Mucosa of descending colon (tissue), 3 donors: ENCODE measurements around the gene WDR53. TPM values are rescaled to one million over a fixed set of nuclear protein-coding genes. Genes with fewer than 3 reads are reported as not detected.
"Not testable (repeated sequence)": the region's sequence is repeated elsewhere in the genome, so short reads cannot be mapped to it uniquely, and the experiment has no call there.

Experiments used
- ATAC-seq: fragments of 200-7000 bp; cut with Tn5 transposase; one replicate; pipeline ENCODE4 v1.9.1; 2020; ENCODE audit warnings: mild to moderate bottlenecking, moderate library complexity
- DNase-seq, 3 donors: peaks; one replicate each; pipeline ENCODE4 v3.0.0-alpha.2; 2020
- H3K36me3 ChIP-seq: fragments of 200-600 bp; one replicate; pipeline ENCODE4 v1.8.0; 2021; ENCODE audit warnings: low read depth, mild to moderate bottlenecking
- H3K4me1 ChIP-seq: fragments of 200-600 bp; one replicate; pipeline ENCODE4 v1.8.0; 2021; ENCODE audit warnings: low read depth, mild to moderate bottlenecking
- H3K4me3 ChIP-seq: fragments of 200-600 bp; one replicate; pipeline ENCODE4 v1.8.0; 2021; ENCODE audit warnings: mild to moderate bottlenecking
- H3K9me3 ChIP-seq: fragments of 200-600 bp; one replicate; pipeline ENCODE4 v1.8.0; 2021; ENCODE audit warnings: mild to moderate bottlenecking
- intact Hi-C, 2 donors: fragments of 100-400 bp; cut with DNase I in 1 of 2; cut with micrococcal nuclease in 1 of 2; formaldehyde crosslinking; loops; one replicate each; pipeline versions ENCODE4 v1.11.0 to v1.11.1; 2022; cut with DNase I, micrococcal nuclease
- total RNA-seq, 3 donors: library from RNA; stranded (reverse); fragmentation: NEBNext Ultra II Directional in 2 of 3; extraction: Animal tissue kit (Norgen Biotek cat#: 25700) in 2 of 3; gene quantifications; one replicate each; pipeline versions ENCODE4 v1.2.1 to v1.2.4, GENCODE V29; 2021 to 2023
- TF ChIP-seq, protein P1 (sequence below): fragments of 200-600 bp; IDR thresholded peaks from one replicate; pipeline ENCODE4 v1.8.0; 2022; ENCODE audit warnings: antibody characterized with exemption, mild to moderate bottlenecking
- donor health status: DM: no; HTN: no; CAD: no; lungs with moderate emphysema.
- donor health status: DM: no; HTN: no; CAD: no.
- donor health status: DM: no; HTN: yes; CAD: no.

The WDR53 gene
- total RNA-seq, 3 donors from 2014 or later = 5.8 to 13.7 (median 7.5) TPM

- no peak for ATAC-seq
- H3K4me3 ChIP-seq = no peak overlapping the region
- no peak for DNase-seq
- H3K9me3 ChIP-seq = peaks cover 15% of the 10 kb centered on the region
- intact Hi-C loops = loop anchor here in 1 of 2 donors (10.0 kb wide), 1 partner anchor 259 kb away; no protein-coding TSS in a partner anchor
- no peaks in the 10 kb centered on the region for H3K36me3 ChIP-seq
- H3K4me1 ChIP-seq = no peaks in the 10 kb centered on the region
- TF ChIP-seq, protein P1, sequence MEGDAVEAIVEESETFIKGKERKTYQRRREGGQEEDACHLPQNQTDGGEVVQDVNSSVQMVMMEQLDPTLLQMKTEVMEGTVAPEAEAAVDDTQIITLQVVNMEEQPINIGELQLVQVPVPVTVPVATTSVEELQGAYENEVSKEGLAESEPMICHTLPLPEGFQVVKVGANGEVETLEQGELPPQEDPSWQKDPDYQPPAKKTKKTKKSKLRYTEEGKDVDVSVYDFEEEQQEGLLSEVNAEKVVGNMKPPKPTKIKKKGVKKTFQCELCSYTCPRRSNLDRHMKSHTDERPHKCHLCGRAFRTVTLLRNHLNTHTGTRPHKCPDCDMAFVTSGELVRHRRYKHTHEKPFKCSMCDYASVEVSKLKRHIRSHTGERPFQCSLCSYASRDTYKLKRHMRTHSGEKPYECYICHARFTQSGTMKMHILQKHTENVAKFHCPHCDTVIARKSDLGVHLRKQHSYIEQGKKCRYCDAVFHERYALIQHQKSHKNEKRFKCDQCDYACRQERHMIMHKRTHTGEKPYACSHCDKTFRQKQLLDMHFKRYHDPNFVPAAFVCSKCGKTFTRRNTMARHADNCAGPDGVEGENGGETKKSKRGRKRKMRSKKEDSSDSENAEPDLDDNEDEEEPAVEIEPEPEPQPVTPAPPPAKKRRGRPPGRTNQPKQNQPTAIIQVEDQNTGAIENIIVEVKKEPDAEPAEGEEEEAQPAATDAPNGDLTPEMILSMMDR = no peak
Measured at GRCh38 chr3:196513697-196514349, 54.5 kb downstream of the WDR53 start.

GRCh38 chr3:196511646-196512425 lies 56.5 kb downstream of the WDR53 start:
- not testable (repeated sequence) for H3K4me3 ChIP-seq, H3K36me3 ChIP-seq, ATAC-seq, H3K9me3 ChIP-seq, DNase-seq, H3K4me1 ChIP-seq
- intact Hi-C loops = loop anchor here in 1 of 2 donors (10.0 kb wide), 1 partner anchor 257 kb away; no protein-coding TSS in a partner anchor

DNA sequence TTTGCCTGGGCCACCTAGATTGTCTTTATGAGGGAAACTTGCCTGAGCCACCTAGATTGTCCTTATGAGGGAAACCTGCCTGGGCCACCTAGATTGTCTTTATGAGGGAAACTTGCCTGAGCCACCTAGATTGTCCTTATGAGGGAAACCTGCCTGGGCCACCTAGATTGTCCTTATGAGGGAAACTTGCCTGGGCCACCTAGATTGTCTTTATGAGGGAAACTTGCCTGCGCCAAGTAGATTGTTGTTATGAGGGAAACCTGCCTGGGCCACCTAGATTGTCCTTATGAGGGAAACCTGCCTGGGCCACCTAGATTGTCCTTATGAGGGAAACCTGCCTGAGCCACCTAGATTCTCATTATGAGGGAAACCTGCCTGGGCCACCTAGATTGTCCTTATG lies 57.2 kb downstream of the WDR53 start:
- not testable (repeated sequence) for DNase-seq, H3K4me1 ChIP-seq, H3K36me3 ChIP-seq, H3K4me3 ChIP-seq, H3K9me3 ChIP-seq, ATAC-seq
- intact Hi-C loops = loop anchor here in 1 of 2 donors (10.0 kb wide), 1 partner anchor 256 kb away; no protein-coding TSS in a partner anchor

DNA sequence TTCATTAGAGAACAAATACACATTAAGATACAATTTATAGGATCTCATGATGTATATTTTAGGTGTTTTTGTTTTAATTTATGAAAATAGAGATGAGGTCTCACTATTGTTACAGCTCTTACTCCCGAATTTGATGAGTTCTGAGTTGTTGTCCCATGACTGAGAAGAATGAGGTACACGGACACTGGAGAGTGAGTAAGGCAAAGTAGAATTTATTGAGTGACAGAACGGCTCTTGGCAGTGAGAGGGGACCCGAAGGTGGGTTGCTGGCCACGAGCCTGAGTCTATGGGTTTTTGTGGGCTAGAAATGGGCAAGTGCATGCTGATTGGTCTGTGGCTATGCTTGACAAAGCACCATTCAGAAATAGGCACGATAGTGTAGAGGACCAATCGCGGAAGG lies 61.7 kb downstream of the WDR53 start:
- TF ChIP-seq, protein P1 = no peak
- intact Hi-C loops = no loop called here
- Histone ChIP-seq H3K36me3 (no peaks in the 10 kb centered on the region), H3K4me1 (no peaks in the 10 kb centered on the region), H3K4me3 (no peak overlapping the region), H3K9me3 (peaks cover 6% of the 10 kb centered on the region)
- ATAC-seq = no peak
- no peak for DNase-seq

DNA sequence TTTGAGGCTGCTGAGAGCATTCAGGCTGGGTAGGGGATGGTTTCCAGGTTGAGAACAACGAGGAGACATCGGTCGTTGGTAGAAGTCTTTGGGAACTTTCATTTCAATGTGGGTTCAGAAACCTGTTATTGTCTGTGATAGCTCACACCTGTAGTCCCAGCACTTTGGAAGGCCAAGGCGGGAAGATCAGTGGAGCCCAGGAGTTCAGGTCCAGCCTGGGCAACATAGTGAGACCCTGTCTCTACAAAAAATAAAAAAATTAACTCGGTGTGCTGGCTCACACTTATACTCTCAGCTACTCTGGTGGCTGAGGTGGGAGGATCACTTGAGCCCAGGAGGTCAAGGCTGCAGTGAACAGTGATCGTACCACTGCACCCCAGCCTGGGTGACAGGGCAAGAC lies 63.8 kb downstream of the WDR53 start:
- no peak overlapping the region for H3K4me3 ChIP-seq
- intact Hi-C loops = no loop called here

More for the DNA sequence above, 63.8 kb downstream of the WDR53 start:
- TF ChIP-seq, protein P1 = no peak
- H3K36me3 ChIP-seq = no peaks in the 10 kb centered on the region
- DNase-seq (no peak), ATAC-seq (no peak)
- peaks cover 9% of the 10 kb centered on the region for H3K4me1 ChIP-seq
- peaks cover 6% of the 10 kb centered on the region for H3K9me3 ChIP-seq

Other genes starting within 250 kb of the WDR53 start
- gene TM4SF19, start 230.2 kb downstream of the WDR53 start, total RNA-seq = not detected
- 10 to 100 TPM; 23.1 to 74.8 (median 43.9) TPM for gene UBXN7, start 136.1 kb downstream of the WDR53 start, total RNA-seq
- gene RNF168, start 64.8 kb downstream of the WDR53 start, total RNA-seq = 10 to 100 TPM; 23.7 to 29.2 (median 24.9) TPM
- gene SMCO1, start 53.2 kb downstream of the WDR53 start, total RNA-seq = not detected
- 10 to 100 TPM in 1 of 3 donors, 1 to 10 TPM in 2; 7.5 to 12.7 (median 9.9) TPM for gene FBXO45, start 106 bp upstream of the WDR53 start, total RNA-seq
- 1 to 10 TPM; 1.1 to 6.0 (median 5.4) TPM for gene NRROS, start 71.1 kb upstream of the WDR53 start, total RNA-seq
- 1 to 10 TPM in 1 of 3 donors, under 1 TPM in 2; 0.23 to 3.8 (median 0.70) TPM for gene CEP19, start 143.7 kb upstream of the WDR53 start, total RNA-seq
- gene PIGX, start 143.8 kb upstream of the WDR53 start, total RNA-seq = 10 to 100 TPM; 22.5 to 30.5 (median 29.0) TPM
- gene PAK2, start 171.3 kb upstream of the WDR53 start, total RNA-seq = 10 to 100 TPM; 50.6 to 74.7 (median 69.6) TPM